ENCODE data around the gene VSTM5.

DNA sequence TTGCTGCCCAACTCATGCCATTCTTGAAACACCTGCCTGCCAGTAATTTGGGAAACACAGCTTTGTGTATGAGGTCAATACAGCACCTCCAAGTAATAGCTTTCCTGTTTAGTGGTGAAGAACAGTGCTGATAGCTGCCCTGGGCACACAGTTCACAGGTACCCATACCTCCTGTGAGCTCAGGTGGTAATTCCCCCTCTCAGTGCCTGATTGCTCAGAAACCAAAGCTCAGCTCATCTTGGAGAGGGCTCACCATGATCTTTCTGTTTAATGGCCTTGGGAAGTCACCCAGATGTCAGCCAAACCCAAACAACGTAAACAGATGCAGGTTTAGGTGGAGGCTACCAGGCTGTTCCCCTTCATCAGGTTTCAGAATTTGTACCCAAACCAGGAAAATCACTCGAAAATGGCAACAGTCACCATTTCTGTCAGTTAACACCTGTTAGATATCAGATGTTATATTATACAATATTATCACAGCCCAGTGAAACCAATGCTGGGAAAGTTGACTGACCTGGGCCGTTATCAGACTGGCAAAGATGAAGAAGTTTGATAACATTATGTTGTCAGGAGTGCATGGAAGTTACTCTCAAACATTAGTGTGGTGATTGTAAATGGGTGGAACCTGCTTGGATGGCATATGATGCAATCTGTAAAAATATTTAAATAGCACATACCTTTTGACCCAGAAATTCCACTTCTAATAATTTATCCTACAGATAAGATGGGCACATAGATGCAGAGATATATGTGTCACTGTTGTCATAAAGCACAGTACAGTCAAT, 18.9 kb downstream of the VSTM5 start:
- TF ChIP-seq, protein P1, sequence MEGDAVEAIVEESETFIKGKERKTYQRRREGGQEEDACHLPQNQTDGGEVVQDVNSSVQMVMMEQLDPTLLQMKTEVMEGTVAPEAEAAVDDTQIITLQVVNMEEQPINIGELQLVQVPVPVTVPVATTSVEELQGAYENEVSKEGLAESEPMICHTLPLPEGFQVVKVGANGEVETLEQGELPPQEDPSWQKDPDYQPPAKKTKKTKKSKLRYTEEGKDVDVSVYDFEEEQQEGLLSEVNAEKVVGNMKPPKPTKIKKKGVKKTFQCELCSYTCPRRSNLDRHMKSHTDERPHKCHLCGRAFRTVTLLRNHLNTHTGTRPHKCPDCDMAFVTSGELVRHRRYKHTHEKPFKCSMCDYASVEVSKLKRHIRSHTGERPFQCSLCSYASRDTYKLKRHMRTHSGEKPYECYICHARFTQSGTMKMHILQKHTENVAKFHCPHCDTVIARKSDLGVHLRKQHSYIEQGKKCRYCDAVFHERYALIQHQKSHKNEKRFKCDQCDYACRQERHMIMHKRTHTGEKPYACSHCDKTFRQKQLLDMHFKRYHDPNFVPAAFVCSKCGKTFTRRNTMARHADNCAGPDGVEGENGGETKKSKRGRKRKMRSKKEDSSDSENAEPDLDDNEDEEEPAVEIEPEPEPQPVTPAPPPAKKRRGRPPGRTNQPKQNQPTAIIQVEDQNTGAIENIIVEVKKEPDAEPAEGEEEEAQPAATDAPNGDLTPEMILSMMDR (conservative IDR thresholded peaks at IDR 0.05) = no peak
- no peak for TF ChIP-seq ZFX (IDR thresholded peaks at IDR 0.05)
